Medulla oblongata (tissue), 1 donor: ENCODE results near the gene MTERF4.

Source experiments
- DNase-seq: peaks from one replicate; pipeline ENCODE4 v3.0.0-alpha.2; 2015; ENCODE audit errors: extremely low spot score

The MTERF4 gene, protein sequence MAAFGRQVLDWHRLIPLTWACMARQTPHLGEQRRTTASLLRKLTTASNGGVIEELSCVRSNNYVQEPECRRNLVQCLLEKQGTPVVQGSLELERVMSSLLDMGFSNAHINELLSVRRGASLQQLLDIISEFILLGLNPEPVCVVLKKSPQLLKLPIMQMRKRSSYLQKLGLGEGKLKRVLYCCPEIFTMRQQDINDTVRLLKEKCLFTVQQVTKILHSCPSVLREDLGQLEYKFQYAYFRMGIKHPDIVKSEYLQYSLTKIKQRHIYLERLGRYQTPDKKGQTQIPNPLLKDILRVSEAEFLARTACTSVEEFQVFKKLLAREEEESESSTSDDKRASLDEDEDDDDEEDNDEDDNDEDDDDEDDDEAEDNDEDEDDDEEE

DNA sequence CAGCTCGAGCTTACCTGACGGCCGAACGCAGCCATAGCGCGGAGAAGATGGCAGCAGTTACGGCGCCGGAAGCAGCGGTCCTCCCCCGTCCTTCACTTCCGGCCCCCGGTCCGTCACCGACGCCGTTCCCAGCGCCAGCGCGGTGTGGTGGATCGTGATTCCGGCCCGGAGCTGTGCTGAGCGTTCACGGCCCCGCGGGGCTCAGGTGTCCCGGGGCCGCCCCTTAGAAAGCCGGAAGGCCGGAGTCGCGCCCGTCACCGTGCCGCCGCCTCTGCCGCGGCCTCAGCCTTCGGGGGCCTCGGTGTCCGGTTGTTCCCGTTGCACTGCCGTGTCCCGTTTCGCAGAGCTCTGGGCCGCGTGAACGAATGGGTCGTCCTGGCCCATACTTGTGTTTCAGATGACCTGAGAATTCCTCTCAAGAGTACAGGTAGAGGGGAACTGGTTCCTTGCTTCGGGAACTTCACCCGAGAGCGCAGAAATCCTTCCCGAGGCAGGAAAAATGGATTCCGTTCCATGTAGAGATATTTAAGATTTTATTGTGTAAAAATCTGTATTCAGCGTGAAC is at the start of gene MTERF4:
Gene MTERF4 (minus strand): TSS at position 49 of the 565 bp plus-strand sequence. CDS start 14 bp downstream, at position 35.
- DNase-seq = peak; percentile 86

DNA sequence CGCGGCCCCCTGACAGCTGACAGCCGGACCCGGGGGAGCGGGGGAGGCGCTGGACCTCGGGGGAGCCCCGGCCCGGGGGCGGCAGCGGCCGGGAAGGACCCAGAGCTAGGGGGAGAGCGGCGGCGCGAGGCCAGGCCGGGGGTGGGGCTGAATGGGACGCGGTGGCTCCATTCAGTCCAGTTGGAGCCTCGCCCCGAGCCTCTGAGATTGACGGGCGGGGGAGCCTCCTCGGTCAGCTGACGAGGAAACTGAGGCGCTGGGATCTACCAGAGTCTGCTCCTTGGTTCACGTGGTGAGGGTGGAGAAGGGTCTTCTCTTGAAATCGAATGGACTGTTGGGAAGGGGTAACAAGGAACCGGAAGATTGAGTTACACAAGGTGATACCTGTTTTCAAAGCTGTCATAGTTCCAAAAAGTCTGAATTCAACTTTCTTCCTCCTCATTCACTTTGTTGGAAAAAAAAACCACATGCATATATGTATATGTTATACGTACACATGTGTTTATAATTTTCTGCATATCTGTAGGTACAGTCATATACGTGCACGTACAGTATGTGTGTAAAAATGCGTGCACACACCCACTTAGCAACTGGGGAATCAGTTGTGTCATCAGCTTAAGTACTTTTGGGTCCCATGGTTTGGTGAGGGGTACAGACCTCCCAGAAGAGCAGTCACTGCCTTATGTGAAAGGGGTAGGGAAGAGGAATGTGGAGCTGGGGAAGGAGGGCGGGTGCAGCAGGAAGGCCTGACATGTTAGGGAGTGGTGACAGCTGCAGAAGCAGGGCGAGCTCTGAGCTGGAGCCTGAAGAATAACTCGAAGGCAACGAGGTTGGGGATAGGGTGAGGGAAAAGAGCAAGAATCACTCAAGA is 48.8 kb upstream of the MTERF4 start:
- peak; percentile 44 for DNase-seq

DNA sequence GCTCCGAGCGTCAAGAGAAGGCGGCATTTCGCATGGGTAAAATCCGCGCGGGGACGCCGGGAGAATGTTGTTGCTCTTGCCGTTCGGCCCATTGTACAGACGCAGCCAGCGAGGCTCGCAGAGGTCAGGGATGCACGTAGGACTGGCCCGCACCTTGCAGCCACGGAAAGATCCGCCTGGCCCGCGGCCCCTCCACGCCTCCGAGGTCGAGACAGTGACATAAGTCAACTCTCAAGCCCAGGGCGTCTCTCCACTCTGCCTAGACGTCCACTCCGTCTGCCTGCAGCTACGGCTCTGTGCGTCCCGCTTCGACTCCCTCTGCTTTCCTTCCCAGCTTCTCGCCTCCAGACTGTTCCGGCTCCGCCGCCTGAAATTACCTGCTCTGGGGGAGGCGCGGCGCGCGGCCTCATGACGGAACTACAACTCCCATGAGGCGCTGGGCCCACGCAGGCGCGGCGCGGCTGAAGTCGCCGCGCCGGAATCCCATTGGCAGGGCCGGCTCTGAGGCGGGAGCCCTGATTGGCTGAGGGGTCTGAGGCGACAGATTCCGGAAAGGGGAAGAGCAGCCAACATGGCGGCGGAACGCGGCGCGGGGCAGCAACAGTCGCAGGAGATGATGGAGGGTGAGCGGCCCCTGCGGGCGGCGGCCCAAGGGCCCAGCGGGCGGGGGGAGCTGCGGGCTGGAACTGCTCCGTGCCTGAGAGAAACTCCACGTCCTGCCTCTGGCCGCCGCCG is 48.0 kb upstream of the MTERF4 start, which contains the start of gene PPP1R7:
Gene PPP1R7 (plus strand): TSS at position 543 of the 735 bp plus-strand sequence. CDS start 29 bp downstream, at position 572.
- DNase-seq = peak; percentile 97

DNA sequence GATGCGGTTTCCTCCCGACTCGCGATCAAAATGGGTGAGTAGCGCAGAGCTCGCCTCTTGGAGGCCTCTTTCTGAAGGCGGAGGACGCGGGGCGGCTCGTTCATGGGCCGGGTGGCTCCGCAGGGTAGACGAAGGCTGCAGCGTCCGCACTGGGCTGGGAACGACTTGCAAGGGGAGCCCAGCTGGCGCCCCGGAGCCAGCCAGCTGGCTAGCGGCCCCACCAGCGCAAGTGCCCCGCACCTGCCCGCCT is 47.5 kb upstream of the MTERF4 start:
- no peak for DNase-seq

DNA sequence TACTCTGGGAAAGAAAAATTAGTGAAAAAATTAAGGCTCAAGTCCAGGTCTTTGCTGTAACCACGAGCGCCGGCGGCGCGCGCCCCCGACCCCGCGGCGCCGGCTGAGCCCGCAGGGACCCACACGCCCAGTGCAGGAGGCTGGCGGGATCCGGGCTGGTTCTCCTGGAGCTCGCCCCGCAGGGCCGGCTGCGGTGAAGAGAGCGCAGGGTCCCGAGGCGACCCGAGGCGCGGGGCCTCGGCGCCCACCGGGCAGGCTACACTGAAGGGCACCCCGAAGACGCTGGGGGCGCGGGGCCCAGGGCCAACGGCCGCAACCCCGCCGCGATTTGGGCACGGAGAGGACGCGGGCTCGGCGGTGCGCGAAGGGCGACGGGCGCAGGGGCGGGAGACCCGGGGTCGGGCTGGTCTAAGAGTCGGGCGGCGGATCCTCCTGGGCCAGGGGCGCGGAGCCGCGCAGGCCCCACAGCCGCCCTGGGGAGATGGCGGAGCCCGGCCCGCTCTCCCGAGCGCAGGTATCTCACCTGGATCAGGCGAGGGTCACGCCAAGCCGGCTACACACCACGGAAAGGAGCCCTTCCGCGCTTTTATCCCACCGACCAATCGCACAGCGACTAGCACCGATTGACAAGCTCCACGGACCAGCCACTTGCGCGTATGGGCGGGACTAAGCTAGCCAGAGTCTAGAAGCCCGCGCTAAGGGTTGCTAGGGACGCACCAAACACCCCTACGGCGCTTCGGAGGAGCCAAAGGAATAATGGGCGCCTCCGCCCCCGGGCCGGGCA is 47.0 kb upstream of the MTERF4 start, which contains the start of gene PASK:
Gene PASK (minus strand): TSS at position 582 of the 784 bp plus-strand sequence. CDS start 6,440 bp downstream, outside the sequence.
- peak; percentile 97 for DNase-seq

DNA sequence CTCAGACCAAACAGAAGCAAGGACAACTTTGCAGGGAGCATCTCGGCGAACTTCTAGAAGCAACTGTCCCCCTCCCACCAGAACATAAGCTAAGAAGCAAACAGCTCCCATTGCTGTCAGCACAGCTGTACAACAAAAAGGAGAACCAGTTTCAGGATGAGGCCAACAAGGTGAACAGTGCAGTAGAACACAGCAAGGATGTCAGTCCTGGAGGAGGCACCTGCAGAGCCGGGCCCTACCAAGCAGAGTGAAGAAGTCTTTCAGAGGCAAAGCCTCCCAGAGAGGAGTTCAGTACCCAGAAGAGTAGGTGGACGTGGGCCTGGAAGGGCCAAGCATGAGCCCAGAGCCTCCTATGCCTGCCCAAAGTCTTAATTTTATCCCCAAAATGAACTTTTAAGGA is 46.2 kb upstream of the MTERF4 start:
- no peak for DNase-seq

DNA sequence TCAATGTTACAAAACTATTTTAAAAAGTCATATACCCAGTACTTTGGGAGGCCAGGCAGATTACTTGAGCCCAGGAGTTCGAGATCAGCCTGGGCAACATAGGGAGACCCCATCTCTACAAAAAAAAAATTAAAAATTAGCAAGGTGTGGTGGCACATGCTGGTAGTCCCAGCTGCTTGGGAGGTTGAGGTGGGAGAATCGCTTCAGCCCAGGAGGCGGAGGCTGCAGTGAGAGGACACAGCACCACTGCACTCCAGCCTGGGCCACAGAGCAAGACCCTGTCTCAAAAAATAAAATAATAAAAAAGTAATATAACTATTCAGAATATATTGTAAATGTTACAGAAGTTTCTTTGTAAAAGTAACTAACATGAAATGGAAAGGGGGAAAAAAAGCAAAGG is 45.2 kb upstream of the MTERF4 start:
- DNase-seq = no peak

DNA sequence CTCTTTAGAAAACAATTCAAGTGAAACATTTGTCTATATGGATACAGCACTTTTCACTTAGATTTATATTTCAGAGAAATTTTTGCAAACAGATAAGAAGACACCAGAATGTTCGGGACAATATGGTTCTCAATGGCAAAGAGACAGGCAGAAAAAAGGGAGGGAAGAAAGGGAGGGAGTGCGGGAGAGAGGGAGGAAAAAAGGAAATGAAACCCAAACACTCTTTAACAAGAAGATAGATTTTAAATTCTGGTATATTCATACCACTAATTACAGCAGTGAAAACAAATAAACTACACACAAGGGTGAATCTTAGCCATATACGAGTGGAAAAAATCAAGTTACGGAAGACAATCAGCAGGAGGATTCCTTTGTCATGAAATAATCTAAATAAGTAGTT is 44.2 kb upstream of the MTERF4 start:
- no peak for DNase-seq

DNA sequence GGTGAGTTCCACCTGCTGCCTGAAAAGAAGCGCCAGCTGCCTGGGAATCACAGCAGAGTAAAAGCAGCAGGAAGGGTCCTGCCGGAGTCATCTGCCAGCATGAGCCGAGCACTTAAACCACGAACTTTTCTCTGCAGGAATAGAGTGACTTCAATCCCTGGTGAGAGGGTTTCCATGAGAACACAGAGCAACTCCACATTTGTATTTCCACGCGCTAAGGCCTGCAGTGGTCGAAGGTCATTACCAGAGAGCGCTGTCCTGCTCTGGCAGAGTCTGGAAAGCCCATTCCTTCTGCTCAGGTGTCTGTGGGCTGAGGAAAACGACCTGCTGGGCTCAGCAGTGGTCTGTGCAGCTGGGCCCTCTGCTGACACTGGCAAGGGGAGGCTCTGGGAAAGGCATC is 40.5 kb upstream of the MTERF4 start:
- no peak for DNase-seq

DNA sequence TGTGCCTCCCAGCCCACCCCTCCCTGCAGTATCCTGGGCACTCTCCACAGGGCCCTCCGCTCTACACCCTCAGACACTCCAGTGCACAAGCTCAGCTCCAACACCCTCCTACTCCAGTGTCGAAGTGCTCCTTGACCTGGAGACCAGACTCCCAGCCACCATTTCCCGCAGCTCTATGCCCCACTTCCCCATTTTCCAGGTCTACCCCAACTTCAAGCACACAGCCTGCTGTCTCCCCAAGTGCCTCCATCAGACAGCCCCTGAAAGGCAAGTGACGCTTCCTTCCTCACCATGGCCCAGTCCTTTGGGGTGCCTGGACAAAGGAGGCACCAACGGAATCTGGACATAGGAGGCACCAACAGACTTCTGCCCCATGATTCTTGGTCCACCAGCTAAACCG is 40.0 kb upstream of the MTERF4 start:
- DNase-seq = no peak

DNA sequence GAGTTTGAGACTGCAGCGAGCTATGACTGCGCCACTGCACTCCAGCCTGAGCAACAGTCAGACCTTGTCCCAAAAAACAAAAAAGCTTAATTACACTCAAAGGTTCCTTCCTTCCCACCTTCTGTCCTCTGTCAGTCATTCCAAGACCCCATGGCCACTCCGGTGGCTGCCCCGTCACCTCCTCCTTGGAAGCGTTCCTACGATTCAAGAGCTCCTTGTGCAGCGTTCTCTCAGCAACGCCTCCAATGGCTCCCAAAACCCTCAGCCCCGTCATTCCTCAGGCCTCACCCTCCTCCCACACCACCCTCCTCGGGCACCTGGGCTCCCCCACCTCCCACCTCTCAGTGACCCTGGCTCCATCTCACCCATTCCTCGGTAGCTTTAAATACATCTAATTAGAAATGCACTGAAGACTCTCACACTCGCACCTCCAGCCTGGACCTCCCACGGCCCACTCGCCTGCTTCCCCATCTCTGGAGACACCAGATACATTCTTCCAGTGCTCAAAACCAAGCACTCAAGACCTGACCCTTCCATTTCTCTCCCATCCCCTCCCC is 39.2 kb upstream of the MTERF4 start:
- no peak for DNase-seq

DNA sequence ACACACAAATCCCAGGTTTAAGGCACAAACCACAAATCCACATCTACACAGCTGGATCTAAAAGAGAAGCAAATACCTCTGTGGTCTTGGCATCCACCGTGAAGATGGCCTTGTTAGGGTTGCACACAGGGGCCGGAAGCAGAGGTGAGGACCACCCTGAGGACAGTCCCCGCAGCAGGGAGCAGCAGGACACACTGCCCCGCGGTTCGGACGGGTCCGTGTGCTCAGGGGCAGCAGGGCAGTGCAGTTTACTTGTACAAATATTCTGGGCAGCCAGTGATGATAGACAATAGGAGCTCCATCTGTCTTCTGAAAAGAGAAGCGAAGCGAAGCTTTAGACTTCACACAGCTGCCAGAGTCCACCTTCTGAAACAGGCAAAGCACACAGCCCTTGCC is 38.4 kb upstream of the MTERF4 start:
- DNase-seq = no peak

DNA sequence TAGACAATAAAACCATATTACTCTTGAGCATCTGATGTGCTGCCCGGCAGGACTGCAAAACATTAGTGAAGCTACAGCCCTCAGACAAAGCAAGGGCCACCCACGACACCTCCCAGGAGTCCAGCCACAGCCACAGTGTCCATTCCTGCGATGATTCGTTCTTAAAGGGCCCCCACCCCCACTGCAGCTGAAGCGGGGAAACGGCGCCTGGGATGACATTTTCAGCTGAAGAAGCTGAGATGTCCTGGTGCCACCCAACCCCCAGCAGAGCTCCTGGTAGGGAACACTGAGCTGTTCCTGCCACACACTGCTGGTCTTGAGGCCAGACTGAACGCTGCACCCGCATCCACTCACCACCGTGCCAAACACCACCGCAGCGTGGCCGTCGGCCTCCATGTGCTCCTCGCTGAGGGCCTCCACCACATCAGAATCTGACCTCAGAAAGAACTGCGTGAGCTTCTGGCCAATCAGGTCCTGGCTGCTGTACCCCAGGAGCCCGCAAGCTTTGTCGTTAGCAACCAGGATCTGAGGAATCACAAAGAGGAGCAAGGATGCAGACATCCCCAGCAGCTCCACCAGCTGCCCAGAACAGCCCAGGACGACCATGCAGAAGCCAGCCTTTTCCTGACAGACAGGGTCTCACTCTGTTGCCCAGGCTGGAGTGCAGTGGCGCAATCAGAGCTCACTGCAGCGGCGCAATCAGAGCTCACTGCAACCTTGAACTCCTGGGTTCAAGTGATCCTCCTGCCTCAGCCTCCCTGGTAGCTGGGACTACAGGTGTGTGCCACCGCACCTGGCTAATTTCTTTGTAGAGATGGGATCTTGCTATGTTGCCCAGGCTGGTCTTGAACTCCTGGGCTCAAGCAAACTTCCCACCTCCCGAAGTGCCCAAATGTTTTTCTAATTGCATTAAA is 37.7 kb upstream of the MTERF4 start:
- no peak for DNase-seq

DNA sequence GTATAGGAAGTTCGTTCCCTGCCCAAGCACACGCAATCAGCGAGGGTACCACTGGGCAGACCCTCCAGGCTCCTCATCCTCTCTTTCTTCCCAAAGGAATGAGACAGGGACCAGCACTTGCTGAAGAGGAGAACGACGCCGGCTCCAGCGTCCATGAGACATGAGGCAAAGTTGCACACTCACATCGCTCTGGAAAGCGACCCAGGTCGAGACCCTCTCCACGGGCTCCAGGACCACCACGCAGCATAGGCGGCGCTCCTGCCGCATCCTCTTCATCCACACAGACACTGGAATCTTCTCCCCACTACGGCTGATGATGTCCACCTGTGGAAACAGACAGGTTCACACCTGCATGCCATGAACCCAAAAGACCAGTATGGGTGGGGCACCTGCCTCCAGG is 36.4 kb upstream of the MTERF4 start:
- DNase-seq = no peak

DNA sequence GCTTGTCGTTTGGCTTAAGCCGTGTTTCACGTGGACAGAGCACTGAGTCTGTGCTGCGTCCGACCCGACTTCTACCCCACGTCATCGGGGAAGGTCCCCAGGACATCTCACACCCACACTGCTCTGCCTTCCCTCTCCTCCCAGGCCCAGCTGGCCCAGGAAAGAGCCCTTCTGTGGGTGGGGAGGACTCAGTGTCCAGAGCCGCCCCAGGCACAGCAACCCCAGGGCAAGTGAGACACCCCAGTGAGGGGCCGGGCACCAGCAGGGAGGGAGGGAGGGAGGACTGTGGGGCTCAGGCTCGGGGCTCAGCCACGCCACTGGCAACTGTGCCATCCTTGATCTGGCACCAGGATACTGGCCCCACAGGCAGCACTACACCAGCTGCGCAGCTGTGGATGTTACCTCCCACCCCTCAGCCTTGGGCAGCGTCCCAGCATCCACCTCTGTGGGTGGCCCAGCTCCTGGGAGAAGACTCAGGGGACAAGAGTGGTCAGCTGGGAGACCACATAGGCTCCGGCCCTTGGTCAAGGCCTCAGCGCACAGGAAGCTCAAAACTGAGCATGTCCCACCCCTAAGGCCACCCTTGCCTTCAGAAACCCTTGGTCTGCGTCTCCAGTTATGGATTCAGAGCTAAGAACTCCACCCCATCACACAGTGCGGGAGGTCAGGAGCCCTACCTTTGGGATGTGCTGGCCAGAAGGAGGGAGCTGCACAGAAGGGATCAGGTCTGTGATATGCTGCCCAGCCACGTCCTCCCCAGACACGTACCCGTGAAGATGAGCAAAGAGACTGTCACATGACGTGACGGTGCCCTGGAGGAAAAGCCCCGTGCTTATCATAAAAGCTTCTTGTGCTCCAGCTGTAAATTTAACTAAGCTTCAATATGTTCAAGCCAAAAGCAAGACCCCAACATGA is 35.4 kb upstream of the MTERF4 start:
- DNase-seq = no peak

DNA sequence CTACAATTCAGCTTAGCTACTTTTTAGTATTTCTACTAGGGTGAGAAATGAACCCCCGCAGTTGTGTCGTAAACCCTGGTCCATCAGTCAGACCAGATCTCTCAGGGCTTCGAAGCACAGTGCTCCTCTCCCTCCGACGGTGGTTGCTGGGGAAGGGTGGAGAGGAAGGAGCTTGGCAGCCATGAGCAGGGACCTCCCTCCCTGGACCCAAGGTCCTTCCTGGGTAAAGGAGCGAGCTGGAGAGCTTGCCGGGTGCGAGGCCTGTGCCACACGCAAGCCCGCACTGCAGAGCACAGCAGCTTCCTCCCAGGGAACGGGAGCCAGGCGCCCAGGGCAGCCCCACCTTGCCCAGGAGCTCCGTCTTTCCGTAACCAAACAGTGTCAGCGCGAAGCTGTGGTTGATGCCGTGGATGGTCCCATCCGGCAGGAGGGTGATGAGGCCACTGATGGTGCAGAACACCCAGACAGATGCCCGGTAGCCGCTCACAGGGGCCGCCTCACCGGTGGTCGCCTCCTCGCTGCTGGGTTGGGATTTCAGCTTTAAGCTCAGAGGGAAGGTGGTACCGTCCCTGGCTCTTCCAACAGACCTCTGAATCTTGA is 34.7 kb upstream of the MTERF4 start:
- DNase-seq = no peak

DNA sequence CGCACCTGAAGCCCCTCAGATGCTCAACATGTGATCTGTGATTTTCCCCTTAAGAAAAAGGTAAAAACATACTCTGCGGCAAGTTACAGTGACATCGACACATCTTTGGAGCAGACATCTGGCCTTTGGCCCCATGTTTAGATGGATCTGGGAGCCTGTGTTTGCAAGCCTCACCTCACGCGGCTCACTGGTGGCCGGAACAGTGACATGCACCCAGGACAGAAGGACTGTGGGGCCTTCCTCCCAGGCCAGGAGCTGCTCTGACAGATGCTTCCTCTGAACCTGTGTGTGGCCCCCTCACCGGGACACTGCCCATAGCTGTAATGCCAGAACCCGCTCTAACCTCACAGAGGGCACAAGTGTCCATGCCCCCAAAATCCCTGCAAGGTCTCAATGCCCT is 34.1 kb upstream of the MTERF4 start:
- no peak for DNase-seq

DNA sequence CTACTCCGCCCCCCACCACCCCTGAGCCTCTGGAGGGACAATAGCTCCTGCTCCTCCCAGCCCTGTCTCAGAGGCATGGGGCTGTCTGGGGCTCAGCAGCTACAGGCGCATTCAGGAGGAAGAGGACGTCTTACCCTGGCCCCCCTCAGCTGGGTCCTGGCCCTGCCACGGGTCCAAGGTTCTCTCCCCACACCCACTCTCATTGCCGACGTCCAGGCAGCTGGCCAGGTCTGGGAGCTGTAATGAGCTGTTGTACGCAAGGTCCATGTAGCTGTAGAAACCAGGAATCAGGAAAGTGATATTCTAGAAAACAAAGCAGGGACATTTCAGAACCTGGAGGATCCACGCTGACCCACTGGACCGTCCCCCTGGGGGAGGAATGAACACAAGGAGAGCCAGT is 33.6 kb upstream of the MTERF4 start:
- DNase-seq = no peak
